ENCODE measurements around the gene TMPRSS6.

Gene TMPRSS6

DNA sequence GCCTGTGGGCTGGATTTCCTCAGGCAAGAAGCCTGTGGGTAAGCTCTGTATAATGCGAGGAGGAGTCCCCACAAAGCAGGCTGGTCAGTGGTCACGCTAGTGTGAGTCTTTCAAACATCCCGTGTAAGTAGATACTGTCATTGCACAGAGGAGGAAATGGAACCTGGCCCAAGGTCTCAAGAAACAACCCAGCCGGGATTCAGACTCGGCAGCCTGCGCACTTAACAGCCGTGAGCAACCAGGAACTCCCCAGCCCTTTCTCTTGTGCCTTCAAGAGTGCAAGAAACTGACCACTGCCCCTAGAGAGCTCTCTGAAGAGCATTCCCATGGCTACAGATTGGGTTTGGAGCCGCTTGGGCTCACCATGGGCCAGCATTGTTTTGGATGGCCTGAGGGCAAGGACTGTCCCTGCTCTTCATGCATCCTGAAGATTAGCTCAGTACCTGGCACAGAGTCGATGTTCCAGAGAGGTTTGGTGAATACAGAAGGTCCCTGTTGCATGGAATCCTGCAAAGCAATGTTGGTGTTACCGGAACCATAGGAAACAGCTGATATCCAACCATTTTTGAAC lies 83.9 kb downstream of the TMPRSS6 start:
- Histone ChIP-seq H3K4me3 (ENCODE audit: low read length) (no peak overlapping the region), H3K27me3 (ENCODE audit: control insufficient read depth, insufficient read depth, low read length) (no peaks in the 10 kb centered on the region), H3K27ac (ENCODE audit: low read length) (no peak overlapping the region), H3K4me1 (ENCODE audit: control insufficient read depth, low read depth, low read length) (no peaks in the 10 kb centered on the region), H3K9ac (ENCODE audit: low read length) (no peak overlapping the region), H3K9me3 (ENCODE audit: control insufficient read depth, low read depth, low read length) (no peaks in the 10 kb centered on the region), H3K36me3 (ENCODE audit: control insufficient read depth, low read depth, low read length) (peaks cover 29% of the 10 kb centered on the region)

DNA sequence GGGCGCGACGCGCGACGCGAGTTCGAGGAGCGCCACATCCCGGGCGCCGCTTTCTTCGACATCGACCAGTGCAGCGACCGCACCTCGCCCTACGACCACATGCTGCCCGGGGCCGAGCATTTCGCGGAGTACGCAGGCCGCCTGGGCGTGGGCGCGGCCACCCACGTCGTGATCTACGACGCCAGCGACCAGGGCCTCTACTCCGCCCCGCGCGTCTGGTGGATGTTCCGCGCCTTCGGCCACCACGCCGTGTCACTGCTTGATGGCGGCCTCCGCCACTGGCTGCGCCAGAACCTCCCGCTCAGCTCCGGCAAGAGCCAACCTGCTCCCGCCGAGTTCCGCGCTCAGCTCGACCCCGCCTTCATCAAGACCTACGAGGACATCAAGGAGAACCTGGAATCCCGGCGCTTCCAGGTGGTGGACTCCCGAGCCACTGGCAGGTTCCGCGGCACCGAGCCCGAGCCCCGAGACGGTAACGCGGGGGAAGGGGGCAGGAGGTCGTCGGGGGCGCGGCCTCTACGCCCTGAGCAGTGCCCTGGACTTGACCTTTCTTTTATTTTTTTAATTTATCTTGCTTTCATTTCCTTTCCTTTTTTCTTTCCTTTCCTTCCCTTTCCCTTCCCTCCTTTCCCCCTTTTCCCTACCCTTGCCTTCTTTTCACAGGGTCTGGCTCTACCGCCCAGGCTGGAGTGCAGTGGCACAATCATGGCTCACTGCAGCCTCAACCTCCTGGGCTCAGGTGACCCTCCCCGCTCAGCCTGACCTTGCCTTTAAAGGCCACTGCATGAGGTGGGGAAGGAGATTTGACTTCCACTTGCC lies 85.0 kb downstream of the TMPRSS6 start:
- Histone ChIP-seq H3K36me3 (ENCODE audit: control insufficient read depth, low read depth, low read length) (peaks cover 21% of the 10 kb centered on the region), H3K4me3 (ENCODE audit: low read length) (no peak overlapping the region), H3K9me3 (ENCODE audit: control insufficient read depth, low read depth, low read length) (no peaks in the 10 kb centered on the region), H3K4me1 (ENCODE audit: control insufficient read depth, low read depth, low read length) (no peaks in the 10 kb centered on the region), H3K27me3 (ENCODE audit: control insufficient read depth, insufficient read depth, low read length) (no peaks in the 10 kb centered on the region), H3K9ac (ENCODE audit: low read length) (no peak overlapping the region), H3K27ac (ENCODE audit: low read length) (no peak overlapping the region)

DNA sequence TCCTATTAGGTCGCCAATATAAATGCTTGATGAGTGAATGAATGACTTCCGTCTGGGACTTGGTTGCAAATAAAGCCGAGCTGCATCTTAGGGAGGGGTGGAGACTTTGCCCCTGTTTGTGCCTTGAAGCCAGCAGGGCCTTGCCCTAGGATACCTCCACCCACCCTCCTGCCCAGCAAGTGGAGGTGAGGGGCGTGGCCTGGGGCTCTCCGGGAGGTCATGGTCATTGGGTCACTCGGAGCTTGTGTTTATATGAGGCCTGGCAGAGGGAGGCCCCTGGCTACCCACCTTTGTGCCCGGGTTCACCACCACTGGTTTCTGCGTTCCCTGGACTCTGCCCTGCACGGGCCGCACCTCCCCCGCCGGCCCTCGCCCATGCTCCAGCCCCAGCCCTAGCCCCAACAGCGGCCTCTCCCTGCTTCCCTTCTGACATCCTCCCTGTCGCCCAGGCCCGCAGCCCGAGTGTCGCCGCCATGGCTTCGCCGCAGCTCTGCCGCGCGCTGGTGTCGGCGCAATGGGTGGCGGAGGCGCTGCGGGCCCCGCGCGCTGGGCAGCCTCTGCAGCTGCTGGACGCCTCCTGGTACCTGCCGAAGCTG lies 85.7 kb downstream of the TMPRSS6 start:
- H3K27ac ChIP-seq (ENCODE audit: low read length): no peak overlapping the region
- H3K9me3 ChIP-seq (ENCODE audit: control insufficient read depth, low read depth, low read length): no peaks in the 10 kb centered on the region
- H3K27me3 ChIP-seq (ENCODE audit: control insufficient read depth, insufficient read depth, low read length): no peaks in the 10 kb centered on the region
- H3K36me3 ChIP-seq (ENCODE audit: control insufficient read depth, low read depth, low read length): peaks cover 20% of the 10 kb centered on the region
- H3K4me3 ChIP-seq (ENCODE audit: low read length): no peak overlapping the region
- H3K4me1 ChIP-seq (ENCODE audit: control insufficient read depth, low read depth, low read length): no peaks in the 10 kb centered on the region
- no peak overlapping the region for H3K9ac ChIP-seq (ENCODE audit: low read length)

DNA sequence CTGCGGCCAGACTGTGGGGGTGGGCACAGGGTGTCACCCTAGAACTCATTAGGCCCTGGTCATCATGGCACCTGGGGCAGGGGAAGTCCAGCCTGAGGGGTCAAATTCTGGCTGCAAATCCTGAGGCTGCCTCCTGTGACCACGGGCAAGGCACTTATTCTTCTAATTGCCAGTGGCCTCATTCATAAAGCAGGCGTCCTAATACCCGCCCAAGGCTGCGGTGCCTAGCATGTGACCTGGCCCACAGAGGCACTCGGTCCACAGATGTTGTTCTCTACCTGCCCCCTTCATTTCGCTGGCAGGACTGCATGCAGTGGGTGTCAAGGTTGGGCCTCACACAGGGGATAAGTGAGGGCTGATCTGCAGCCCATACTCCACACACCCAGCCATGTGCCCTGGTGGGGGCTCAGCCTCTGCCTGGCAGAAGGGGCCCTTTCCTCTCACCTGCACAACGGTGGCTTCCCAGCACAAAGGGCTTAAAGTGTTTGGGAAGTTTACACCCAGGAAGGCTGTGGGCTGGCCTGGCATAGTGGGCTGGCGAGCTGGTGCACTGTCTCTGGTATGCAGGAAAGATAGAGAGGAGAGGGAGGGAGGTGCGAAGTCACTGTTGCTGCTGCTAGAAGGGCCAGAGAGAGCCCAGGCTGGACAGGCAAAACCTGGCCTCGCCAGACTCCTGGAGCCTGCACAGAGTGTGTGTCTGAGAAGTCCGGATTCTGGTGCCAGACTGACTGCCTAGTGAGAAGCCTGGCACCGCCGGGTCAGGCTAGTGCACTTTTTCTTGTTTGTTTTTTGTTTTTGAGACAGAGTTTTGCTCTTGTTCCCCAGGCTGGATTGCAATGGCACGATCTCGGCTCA lies 86.8 kb downstream of the TMPRSS6 start:
- Histone ChIP-seq H3K4me1 (ENCODE audit: control insufficient read depth, low read depth, low read length) (no peaks in the 10 kb centered on the region), H3K27me3 (ENCODE audit: control insufficient read depth, insufficient read depth, low read length) (no peaks in the 10 kb centered on the region), H3K9ac (ENCODE audit: low read length) (no peak overlapping the region), H3K27ac (ENCODE audit: low read length) (no peak overlapping the region), H3K36me3 (ENCODE audit: control insufficient read depth, low read depth, low read length) (peaks cover 18% of the 10 kb centered on the region), H3K9me3 (ENCODE audit: control insufficient read depth, low read depth, low read length) (no peaks in the 10 kb centered on the region), H3K4me3 (ENCODE audit: low read length) (no peak overlapping the region)

DNA sequence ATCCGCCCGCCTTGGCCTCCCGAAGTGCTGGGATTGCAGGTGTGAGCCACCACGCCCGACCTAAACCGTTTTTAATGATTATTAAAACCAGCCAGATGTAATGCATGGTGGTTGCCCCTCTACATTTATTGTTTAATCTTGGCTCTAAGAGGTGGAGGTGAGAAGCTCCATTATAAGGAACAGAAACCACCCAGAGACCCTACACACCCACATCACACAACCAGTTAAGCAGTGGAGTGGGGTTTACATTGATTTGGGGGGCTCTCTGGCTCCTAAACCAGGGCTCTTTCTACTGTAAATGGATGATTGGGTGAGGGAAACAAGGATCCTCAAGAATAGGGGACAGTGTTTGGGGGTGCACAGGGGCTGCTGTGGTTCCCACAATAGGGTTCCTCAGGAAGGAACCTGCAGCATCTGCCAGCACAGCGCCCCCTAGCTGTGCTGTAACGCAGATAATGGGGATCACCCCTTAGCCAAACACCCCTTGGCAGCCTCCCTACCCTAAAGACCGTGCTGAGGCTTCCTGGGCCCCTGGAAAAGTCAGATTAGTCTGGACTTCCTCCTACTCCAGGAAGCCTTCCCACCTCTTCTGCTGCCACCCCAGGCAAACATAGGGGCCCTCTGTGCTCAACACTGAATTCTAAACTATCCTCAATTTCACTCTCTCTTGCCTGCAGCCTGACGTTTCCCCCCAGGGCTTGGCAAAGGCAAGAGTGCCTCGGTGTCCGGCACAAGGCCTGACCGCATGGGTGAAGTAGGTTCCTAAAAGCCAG lies 87.6 kb downstream of the TMPRSS6 start:
- Histone ChIP-seq H3K9me3 (ENCODE audit: control insufficient read depth, low read depth, low read length) (no peaks in the 10 kb centered on the region), H3K36me3 (ENCODE audit: control insufficient read depth, low read depth, low read length) (peaks cover 13% of the 10 kb centered on the region), H3K27ac (ENCODE audit: low read length) (no peak overlapping the region), H3K4me3 (ENCODE audit: low read length) (no peak overlapping the region), H3K4me1 (ENCODE audit: control insufficient read depth, low read depth, low read length) (no peaks in the 10 kb centered on the region), H3K9ac (ENCODE audit: low read length) (no peak overlapping the region), H3K27me3 (ENCODE audit: control insufficient read depth, insufficient read depth, low read length) (no peaks in the 10 kb centered on the region)

DNA sequence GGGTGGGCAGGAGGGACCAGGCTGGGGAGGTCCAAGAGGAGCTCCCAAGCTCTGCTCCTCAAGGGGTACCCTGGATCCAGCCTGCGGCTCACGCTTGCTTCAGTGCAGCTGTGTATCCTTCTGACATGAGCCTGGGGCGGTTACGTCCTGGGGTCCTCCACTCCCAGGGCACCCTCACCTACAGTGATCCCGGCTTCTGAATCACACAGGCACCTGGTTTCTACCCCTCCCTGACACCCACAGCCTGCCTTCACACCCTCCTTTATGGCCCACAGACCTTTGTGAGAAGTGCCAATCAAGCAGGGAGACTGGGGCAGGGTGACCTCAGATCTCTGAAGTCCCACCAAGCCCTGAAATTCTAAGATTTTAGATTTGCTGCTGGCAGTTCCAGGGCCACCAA lies 88.5 kb downstream of the TMPRSS6 start:
- Histone ChIP-seq H3K27ac (ENCODE audit: low read length) (no peak overlapping the region), H3K36me3 (ENCODE audit: control insufficient read depth, low read depth, low read length) (peaks cover 15% of the 10 kb centered on the region), H3K27me3 (ENCODE audit: control insufficient read depth, insufficient read depth, low read length) (no peaks in the 10 kb centered on the region), H3K9ac (ENCODE audit: low read length) (no peak overlapping the region), H3K4me1 (ENCODE audit: control insufficient read depth, low read depth, low read length) (no peaks in the 10 kb centered on the region), H3K4me3 (ENCODE audit: low read length) (no peak overlapping the region), H3K9me3 (ENCODE audit: control insufficient read depth, low read depth, low read length) (no peaks in the 10 kb centered on the region)

DNA sequence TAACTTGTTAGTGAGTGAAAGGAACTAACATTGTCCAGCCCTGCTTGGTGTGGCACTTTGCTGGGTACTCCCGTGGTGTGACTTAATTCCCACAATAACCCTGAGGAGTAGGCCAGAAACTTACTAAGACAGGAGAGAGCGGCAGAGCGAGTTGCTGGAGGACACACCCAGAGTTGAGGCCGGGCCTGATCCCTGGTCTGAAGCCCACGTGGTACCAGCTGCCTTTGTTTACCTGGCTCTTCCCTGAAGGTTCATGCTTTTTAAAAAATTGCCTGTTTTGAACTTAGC lies 89.4 kb downstream of the TMPRSS6 start:
- Histone ChIP-seq H3K4me3 (ENCODE audit: low read length) (peak overlapping the region; percentile 80), H3K4me1 (ENCODE audit: control insufficient read depth, low read depth, low read length) (no peaks in the 10 kb centered on the region), H3K9me3 (ENCODE audit: control insufficient read depth, low read depth, low read length) (no peaks in the 10 kb centered on the region), H3K36me3 (ENCODE audit: control insufficient read depth, low read depth, low read length) (peaks cover 11% of the 10 kb centered on the region), H3K27me3 (ENCODE audit: control insufficient read depth, insufficient read depth, low read length) (no peaks in the 10 kb centered on the region), H3K27ac (ENCODE audit: low read length) (peak overlapping the region; percentile 13), H3K9ac (ENCODE audit: low read length) (peak overlapping the region; percentile 81)

DNA sequence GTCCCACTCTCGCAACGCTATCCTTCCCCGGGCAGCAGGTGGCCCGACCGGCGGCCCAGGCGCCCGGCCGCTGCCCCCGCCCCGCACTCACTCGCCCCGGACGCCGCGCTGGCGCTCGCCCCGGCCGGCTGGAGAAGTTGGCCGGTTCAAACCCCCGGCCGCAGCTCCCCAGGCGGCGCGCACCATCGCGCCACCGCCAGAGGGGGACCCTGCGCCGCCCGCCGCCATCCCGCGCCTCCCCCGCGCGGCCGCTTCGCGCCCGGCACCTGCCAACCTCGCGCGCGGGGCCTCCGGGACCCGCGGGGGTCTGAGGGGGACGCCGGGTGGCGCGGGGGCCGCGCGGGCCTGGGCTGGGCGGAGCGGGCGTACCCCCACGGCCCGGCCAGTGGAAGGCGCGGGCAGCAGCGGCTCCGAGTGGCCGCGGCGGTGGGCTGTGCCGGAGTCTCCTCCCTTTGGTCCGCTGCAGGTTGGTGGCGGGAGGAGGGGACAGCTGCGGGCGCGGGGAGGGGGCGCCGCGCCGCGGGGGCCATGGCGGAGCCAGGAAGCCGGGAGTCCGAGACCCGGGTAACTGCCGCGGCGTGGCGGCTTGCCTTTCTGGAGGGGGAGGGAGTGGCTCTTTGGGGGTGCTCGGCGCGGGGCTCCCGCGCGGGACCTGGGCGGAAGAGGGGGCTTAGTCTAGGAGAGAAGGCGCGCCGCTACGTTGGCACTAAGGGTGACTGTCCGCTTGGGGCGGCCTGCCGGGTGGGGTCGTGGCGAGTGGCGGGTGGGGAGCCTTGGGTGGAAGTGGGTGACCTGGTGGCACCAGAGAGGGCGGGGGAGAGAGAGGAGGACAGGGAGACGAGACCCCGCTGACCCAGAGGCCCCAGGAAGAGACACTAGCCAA lies 90.0 kb downstream of the TMPRSS6 start, which contains the start of the genes MPST and TST:
Gene MPST, plus strand, starts transcription at position 434 of the 883 bp plus-strand sequence. Its CDS starts 95 bp downstream, at position 529.
Gene TST, minus strand, starts transcription at position 139 of the 883 bp plus-strand sequence. CDS start 715 bp downstream, outside the sequence.
- H3K9me3 ChIP-seq (ENCODE audit: control insufficient read depth, low read depth, low read length): no peaks in the 10 kb centered on the region
- no peaks in the 10 kb centered on the region for H3K27me3 ChIP-seq (ENCODE audit: control insufficient read depth, insufficient read depth, low read length)
- peak within 1 kb of the TSS; percentile 80 for H3K4me3 ChIP-seq (ENCODE audit: low read length)
- peaks cover 7% of the 10 kb centered on the region for H3K36me3 ChIP-seq (ENCODE audit: control insufficient read depth, low read depth, low read length)
- H3K27ac ChIP-seq (ENCODE audit: low read length): peak within 1 kb of the TSS; percentile 13
- no peaks in the 10 kb centered on the region for H3K4me1 ChIP-seq (ENCODE audit: control insufficient read depth, low read depth, low read length)
- H3K9ac ChIP-seq (ENCODE audit: low read length): peak within 1 kb of the TSS; percentile 81

DNA sequence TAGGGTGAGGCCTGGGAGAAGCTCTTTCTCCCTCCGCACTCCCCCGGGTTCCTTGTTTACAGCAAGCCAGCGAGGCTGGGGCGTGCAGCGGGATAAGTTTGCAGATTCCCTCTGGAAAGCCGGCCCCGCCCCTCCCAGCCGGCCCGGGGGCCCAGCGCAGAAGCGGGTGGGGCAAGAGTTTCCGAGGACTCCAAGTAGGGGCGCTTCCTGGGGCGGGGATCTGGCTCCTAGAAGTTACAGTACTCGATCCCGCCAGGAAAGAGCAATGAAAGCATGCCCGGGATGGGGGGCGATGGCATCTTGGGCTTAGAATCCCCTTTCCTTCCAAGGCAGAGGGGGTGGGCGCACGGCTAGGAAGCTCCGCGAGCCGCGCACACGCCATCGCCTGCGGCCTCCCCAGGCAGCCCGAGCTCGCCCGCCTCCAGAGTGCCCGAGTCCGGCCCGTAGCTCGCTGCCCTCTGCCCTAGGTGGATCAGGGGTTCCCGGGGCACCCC lies 90.7 kb downstream of the TMPRSS6 start:
- Histone ChIP-seq H3K4me3 (ENCODE audit: low read length) (peak overlapping the region; percentile 68), H3K9me3 (ENCODE audit: control insufficient read depth, low read depth, low read length) (no peaks in the 10 kb centered on the region), H3K9ac (ENCODE audit: low read length) (peak overlapping the region; percentile 56), H3K4me1 (ENCODE audit: control insufficient read depth, low read depth, low read length) (no peaks in the 10 kb centered on the region), H3K27ac (ENCODE audit: low read length) (no peak overlapping the region), H3K36me3 (ENCODE audit: control insufficient read depth, low read depth, low read length) (peaks cover 7% of the 10 kb centered on the region), H3K27me3 (ENCODE audit: control insufficient read depth, insufficient read depth, low read length) (no peaks in the 10 kb centered on the region)

Data from iPS-18a (cell line).